GOT3 (cell line): ENCODE measurements around the gene SLC38A10.
A peak's percentile ranks its signal among the peaks of the same experiment; 100 is the strongest.

Source experiments
- DNase-seq: peaks from one replicate; lab custom pipeline; 2025; ENCODE audit warnings: mixed read lengths; lab: John Stamatoyannopoulos, UW

SLC38A10 gene

GRCh38 chr17:81295031-81295675 lies at the start of gene SLC38A10:
Gene SLC38A10 (minus strand): TSS chr17:81295307. CDS start chr17:81294921, 386 bp downstream.
- peak; percentile 39 for DNase-seq

GRCh38 chr17:81342269-81343070 lies 47.4 kb upstream of the SLC38A10 start:
- DNase-seq, result no peak

- DNase-seq, result no peak
These were observed 46.6 kb upstream of the SLC38A10 start for GRCh38 chr17:81341516-81342268.

- DNase-seq, result no peak
These were observed 45.8 kb upstream of the SLC38A10 start for GRCh38 chr17:81340607-81341515.

GRCh38 chr17:81339534-81340296 lies 44.6 kb upstream of the SLC38A10 start:
- DNase-seq, result no peak

GRCh38 chr17:81339191-81339533 lies 44.1 kb upstream of the SLC38A10 start:
- DNase-seq, result no peak

- DNase-seq, result no peak
These were observed 43.4 kb upstream of the SLC38A10 start for GRCh38 chr17:81338274-81339190.

GRCh38 chr17:81337476-81337879 lies 42.4 kb upstream of the SLC38A10 start:
- no peak for DNase-seq

GRCh38 chr17:81336930-81337325 lies 41.8 kb upstream of the SLC38A10 start:
- DNase-seq, result no peak

- no peak for DNase-seq
These were observed 41.3 kb upstream of the SLC38A10 start for GRCh38 chr17:81336296-81336929.

- DNase-seq, result no peak
These were observed 40.7 kb upstream of the SLC38A10 start for GRCh38 chr17:81335773-81336157.

GRCh38 chr17:81334987-81335772 lies 40.1 kb upstream of the SLC38A10 start:
- no peak for DNase-seq

- DNase-seq, result no peak
These were observed 39.3 kb upstream of the SLC38A10 start for GRCh38 chr17:81334391-81334901.

- no peak for DNase-seq
These were observed 38.7 kb upstream of the SLC38A10 start for GRCh38 chr17:81333616-81334368.

- DNase-seq, result no peak
These were observed 37.9 kb upstream of the SLC38A10 start for GRCh38 chr17:81332914-81333528.

- no peak for DNase-seq
These were observed 37.2 kb upstream of the SLC38A10 start for GRCh38 chr17:81332118-81332834.
